GM18873 (cell line): Measurements from ENCODE around the gene RMRP.
"Not testable (repeated sequence)": the region's sequence is repeated elsewhere in the genome, so short reads cannot be mapped to it uniquely, and the experiment has no call there.

Source experiments
- ATAC-seq: cut with Tn5 transposase; IDR thresholded peaks from one replicate; pipeline ENCODE4 v1.9.1; 2021; ENCODE audit warnings: mild to moderate bottlenecking, moderate library complexity, moderate number of reproducible peaks; ENCODE audit not compliant: unreplicated experiment, low FRiP score

The RMRP gene

GRCh38 chr9:35649431-35650340, 8.1 kb downstream of the RMRP start:
- no peak for ATAC-seq

- ATAC-seq: peak; percentile 78
Measured at GRCh38 chr9:35646533-35647265, 11.1 kb downstream of the RMRP start.

DNA sequence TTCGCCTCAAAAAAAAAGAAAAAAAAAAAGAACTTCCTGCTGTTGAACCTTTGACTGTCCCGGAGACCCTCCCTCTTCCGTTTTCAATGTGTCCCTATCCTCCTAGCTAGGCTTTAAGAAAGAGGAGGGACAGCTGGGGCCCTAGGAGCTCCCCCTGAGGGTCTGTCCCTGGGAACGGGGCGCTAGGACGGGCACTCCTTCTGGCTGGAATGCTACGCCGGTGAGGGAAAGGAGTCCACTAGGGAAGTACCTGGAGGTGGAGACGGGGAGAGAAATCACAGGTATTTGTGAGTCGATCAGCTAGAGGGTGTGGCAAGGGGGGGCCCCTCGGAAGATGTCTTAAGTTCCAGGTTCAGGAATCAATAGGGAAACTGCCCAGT, 11.7 kb downstream of the RMRP start:
- no peak for ATAC-seq

GRCh38 chr9:35645736-35646135, 12.1 kb downstream of the RMRP start:
- not testable (repeated sequence) for ATAC-seq

DNA sequence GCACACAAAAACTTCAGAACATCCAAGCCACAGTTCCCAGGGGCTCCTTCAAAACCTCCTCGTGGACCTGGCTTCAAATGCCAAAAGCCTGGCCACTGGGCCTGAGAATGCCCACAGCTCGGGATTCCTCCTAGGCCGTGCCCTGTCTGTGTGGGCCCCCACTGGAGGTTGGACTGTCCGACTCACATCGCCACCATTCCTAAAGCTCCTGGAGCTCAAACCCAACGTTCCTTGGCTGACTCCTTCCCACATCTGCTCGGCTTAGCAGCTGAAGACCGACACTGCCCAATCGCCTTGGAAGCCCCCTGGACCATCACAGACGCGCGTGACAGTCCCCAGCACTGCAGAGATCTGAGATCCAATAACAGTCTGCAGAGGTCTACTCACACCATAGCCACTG, 14.8 kb downstream of the RMRP start:
- no peak for ATAC-seq

DNA sequence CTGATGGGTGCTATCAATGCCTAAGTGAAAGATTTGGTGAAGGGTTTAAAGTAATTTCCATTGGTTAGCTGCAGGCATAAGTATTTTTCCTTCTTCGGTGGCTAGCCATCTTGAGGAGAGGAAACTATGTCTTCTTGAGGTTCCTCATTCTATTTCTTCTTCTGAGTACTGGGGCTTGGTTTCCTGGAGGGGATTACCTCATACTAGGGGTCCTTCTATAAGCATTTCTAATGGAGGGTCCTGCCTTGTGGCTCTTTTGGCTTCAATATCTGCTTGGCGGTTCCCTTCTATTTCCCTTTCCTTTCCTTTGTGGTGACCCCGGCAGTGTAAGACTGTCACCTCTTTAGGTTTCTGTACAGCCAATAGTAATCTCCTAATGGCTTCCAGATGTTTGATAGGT, 16.3 kb downstream of the RMRP start:
- ATAC-seq: not testable (repeated sequence)

GRCh38 chr9:35640431-35640830, 17.4 kb downstream of the RMRP start:
- ATAC-seq: not testable (repeated sequence)

DNA sequence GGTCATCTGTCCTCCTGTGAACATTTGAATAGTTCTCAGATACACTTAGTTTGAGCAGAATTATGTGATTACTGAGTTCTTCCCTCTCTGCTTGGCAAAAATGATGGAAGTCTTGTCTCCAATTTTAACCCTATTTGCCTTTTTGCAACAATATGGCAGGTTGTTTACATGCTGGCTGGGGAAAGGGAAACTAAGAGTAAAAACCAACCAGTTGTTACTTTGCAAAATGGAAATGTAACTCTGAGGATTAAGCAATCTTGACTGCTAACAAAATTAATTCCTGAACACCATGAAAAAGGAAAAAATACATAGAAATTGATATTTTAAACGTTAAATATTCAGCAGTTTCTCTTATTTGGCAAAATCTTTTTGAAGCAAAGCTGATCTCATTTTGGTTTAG, 18.2 kb downstream of the RMRP start:
- ATAC-seq: no peak

DNA sequence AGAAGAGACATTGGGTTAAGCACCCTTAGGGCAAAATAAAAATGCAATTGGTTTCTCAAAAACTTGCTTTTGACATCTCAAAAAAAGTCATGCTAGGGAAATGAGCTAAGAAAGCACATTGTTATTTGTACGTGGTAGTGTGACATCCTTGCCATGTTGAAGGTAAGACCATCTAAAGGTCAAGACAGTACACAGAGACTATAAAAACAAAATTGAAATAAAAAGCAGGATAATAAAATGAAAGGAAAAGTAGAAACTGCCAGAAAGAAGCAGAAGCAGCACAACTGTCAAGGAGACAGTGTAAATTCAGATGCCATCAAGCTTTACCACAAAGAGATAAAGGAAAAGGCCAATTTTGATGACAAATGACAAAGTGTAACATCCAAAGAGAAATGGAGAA, 18.6 kb downstream of the RMRP start:
- ATAC-seq: not testable (repeated sequence)

DNA sequence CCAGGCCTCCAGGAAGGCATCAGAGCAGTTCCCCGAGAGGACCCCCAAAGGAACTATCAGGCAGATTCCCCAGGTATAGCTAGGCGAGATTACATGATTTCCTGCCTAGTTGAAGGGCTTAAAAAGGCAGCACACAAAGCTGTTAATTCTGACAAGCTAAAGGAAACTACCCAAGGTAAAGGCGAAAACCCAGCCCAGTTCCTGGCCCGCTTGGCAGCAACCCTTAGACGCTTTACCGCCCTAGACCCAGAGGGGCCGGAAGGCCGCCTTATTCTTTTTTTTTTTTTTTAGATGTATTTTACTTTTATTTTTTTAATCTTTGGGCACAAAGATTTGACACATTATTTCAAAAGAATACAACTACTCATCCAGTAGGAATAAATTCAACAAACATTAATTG, 19.1 kb downstream of the RMRP start:
- ATAC-seq: not testable (repeated sequence)

GRCh38 chr9:35637427-35637955, 20.3 kb downstream of the RMRP start:
- not testable (repeated sequence) for ATAC-seq

DNA sequence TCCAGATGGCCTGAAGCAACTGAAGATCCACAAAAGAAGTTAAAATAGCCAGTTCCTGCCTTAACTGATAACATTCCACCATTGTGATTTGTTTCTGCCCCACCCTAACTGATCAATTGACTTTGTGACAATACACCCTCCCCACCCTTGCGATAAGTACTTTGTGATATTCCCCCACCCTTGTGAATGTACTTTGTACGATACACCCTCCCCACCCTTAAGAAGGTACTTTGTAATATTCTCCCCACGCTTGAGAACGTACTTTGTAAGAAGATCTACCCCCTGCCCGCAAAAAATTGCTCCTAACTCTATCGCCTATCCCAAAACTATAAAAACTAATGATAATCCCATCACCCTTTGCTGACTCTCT, 21.0 kb downstream of the RMRP start:
- ATAC-seq: not testable (repeated sequence)

GRCh38 chr9:35636135-35636876, 21.5 kb downstream of the RMRP start:
- ATAC-seq: no peak

DNA sequence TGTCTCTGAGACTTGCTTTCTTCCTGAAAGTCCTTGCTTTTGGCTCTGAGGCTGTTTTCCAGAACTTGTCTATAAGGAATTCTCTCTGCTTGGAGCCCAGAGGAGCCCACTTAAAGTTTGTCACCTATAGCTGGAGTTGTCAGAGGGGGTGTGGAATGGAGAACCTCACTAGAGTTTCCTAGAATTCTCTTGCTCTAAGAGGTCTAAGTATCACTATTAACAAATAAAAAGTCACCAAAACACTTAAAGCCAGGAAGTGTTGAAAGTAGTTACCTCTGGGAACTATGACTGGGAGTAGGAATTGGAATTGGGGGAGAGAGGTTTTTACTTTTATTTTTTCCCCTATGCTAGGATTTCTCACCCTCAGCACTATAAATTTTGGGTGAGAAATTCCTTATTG, 22.1 kb downstream of the RMRP start:
- no peak for ATAC-seq

GRCh38 chr9:35629597-35629996, 28.2 kb downstream of the RMRP start:
- no peak for ATAC-seq

- no peak for ATAC-seq
Measured at GRCh38 chr9:35628389-35628991, 29.3 kb downstream of the RMRP start.

GRCh38 chr9:35627575-35627974, 30.2 kb downstream of the RMRP start:
- no peak for ATAC-seq

DNA sequence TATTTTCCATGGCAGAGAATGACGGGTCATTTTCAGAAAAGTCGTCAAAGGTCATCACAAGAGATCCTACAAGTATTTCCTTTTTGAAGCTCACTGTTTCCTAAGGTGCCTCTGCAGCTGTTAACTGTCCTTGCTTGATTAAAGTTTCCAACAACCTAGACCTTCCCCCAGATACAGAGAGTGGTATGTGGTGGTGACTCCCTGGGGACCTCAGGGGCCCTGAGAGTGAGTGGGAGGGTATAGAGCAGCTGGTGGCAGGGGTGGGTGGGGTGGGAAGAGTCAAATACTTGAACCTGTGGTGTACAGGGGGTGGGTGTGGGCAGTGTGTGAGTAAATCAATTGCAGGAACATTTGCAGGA, 38.0 kb downstream of the RMRP start:
- ATAC-seq: no peak

DNA sequence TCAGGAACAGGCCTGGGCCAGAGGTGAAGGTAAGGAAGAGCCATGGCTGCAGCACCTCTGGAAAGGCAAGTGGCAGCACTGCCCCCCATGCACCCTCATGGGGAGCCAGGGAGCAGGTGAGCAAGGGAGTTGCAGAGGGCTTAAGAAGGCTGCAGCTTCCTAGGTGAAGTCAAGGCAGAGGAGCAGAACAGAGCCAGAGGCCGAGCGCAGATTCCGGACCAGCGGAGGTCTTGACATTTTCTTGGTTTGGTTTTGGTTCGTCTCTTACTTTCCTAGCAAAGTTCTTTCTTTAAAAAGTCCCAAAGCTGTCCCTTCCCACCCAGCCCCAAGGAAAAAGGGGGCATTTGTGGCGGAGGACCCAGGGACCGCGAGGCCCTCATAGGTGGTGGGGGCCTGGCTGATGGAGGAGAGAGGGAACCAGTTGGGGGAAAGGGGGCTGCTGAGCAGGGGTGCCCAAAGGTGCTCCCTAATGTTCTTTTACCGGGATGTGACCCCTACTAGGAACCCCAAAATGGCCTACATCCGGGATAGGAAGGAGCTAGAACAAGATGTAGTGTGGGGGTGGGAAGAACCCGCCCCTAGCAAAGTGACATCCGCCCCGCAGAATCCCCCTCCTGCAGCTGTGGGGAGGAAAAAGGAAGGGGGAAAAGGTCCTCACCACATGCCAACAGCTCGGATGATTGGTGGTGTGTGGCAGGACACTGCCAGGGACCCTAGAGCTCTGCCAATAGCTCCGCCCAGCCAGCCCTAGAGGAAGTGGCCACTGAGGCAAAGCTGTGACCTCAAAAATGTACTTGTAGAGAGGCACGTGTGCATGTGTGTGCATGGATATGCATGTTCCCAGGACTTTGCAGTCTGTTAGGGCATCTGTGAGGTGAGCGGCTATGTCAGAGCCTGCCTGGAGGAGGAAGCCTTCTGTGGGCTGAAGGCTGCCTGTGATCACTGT, 38.7 kb downstream of the RMRP start:
- ATAC-seq: no peak
